Measurements from ENCODE around the gene PHF21A. TPM values are rescaled to one million over a fixed set of nuclear protein-coding genes. Genes with fewer than 3 reads are reported as not detected.

The PHF21A gene
- total and polyA plus RNA-seq, 7 experiments from 2014 or later, result 7.2 to 88.5 (median 54.5) TPM

- Histone ChIP-seq H3K4me1 (ENCODE audit: control insufficient read depth in 2 of 2, insufficient read depth in 2 of 2, low read length in 2 of 2) (peaks cover 18 to 22% of the 10 kb centered on the region in 2 donors), H3K36me3 (ENCODE audit: control insufficient read depth in 2 of 3, insufficient read depth in 3 of 3, low read length in 3 of 3) (no peaks in the 10 kb centered on the region), H3K9me3 (ENCODE audit: control insufficient read depth in 2 of 3, low read length in 3 of 3) (no peaks in the 10 kb centered on the region), H3K4me3 (ENCODE audit: low read length) (peak overlapping the region; percentile 53), H3K27me3 (ENCODE audit: control insufficient read depth in 2 of 2, insufficient read depth in 2 of 2, low read length in 2 of 2) (no peaks in the 10 kb centered on the region), H3K27ac (ENCODE audit: low read depth, low read length) (peak overlapping the region; percentile 80)
- POLR2A ChIA-PET, result interaction anchor here (0.7 to 1.8 kb wide), 3 partner anchors 9 to 275 kb away, joined by 3 to 7 read pairs (median 5); no protein-coding TSS in a partner anchor
- H3K4me1 Mint-ChIP-seq, result peaks cover 24 to 39% (median 35%) of the 10 kb centered on the region in 7 donors
- H3K27ac Mint-ChIP-seq, result peak overlapping the region; percentile 87 to 98 (median 95)
- peak overlapping the region; percentile 83 to 95 (median 93) for H3K4me3 Mint-ChIP-seq
- intact Hi-C loops (cut with micrococcal nuclease), result loop anchor here (1.0 to 10.0 kb wide), 17 partner anchors 9 to 1645 kb away; partner anchors contain the start of genes DGKZ (in 2 of the 2), SLC35C1 (in 2 of the 2), AMBRA1 (in 1 of the 2) and ARFGAP2 (in 1 of the 2)
- CTCF ChIA-PET, result no interaction called here
- H3K27me3 Mint-ChIP-seq, result no peaks in the 10 kb centered on the region
- ATAC-seq, result peak; percentile 69
- peaks cover 0 to 5% (median 0%) of the 10 kb centered on the region in 5 donors for H3K36me3 Mint-ChIP-seq
- peaks cover 0 to 9% (median 0%) of the 10 kb centered on the region in 11 donors for H3K9me3 Mint-ChIP-seq
- DNase-seq, result peak in 7 of 9 donors; percentile 20 to 85 (median 80)
Observed at GRCh38 chr11:46121724-46122477, 647 bp upstream of the PHF21A start.

- Histone ChIP-seq H3K36me3 (ENCODE audit: control insufficient read depth in 2 of 3, insufficient read depth in 3 of 3, low read length in 3 of 3) (no peaks in the 10 kb centered on the region), H3K9me3 (ENCODE audit: control insufficient read depth in 2 of 3, low read length in 3 of 3) (no peaks in the 10 kb centered on the region), H3K4me3 (ENCODE audit: low read length) (peak overlapping the region; percentile 79), H3K4me1 (ENCODE audit: control insufficient read depth in 2 of 2, insufficient read depth in 2 of 2, low read length in 2 of 2) (peaks cover 21 to 25% of the 10 kb centered on the region in 2 donors), H3K27ac (ENCODE audit: low read depth, low read length) (peak overlapping the region; percentile 80), H3K27me3 (ENCODE audit: control insufficient read depth in 2 of 2, insufficient read depth in 2 of 2, low read length in 2 of 2) (no peaks in the 10 kb centered on the region)
- Mint-ChIP-seq H3K27me3 (no peaks in the 10 kb centered on the region), H3K9me3 (peaks cover 0 to 9% (median 0%) of the 10 kb centered on the region in 11 donors), H3K4me3 (peak overlapping the region; percentile 92 to 95 (median 94)), H3K36me3 (peaks cover 0 to 7% (median 0%) of the 10 kb centered on the region in 5 donors), H3K27ac (peak overlapping the region; percentile 89 to 99 (median 95)), H3K4me1 (peaks cover 28 to 48% (median 40%) of the 10 kb centered on the region in 7 donors)
- POLR2A ChIA-PET, result interaction anchor here (0.7 to 1.1 kb wide), 7 partner anchors 8 to 211 kb away, joined by 3 to 7 read pairs (median 3); no protein-coding TSS in a partner anchor
- ATAC-seq (peak; percentile 17), DNase-seq (peak in 6 of 9 donors; percentile 25 to 54 (median 38))
- intact Hi-C loops (cut with micrococcal nuclease), result loop anchor here (1.0 to 10.0 kb wide), 17 partner anchors 7 to 1647 kb away; partner anchors contain the start of genes DGKZ (in 2 of the 2), SLC35C1 (in 2 of the 2), AMBRA1 (in 1 of the 2) and ARFGAP2 (in 1 of the 2)
- CTCF ChIA-PET, result no interaction called here
Observed at GRCh38 chr11:46120346-46121300, 631 bp downstream of the PHF21A start.

- peak; percentile 31 to 78 (median 47) for DNase-seq
- ChIA-PET CTCF (interaction anchor here (0.5 to 0.9 kb wide), 2 partner anchors 52 to 119 kb away, joined by 3 read pairs; no protein-coding TSS in a partner anchor), POLR2A (interaction anchor here (0.8 to 1.1 kb wide), 3 partner anchors 16 to 498 kb away, joined by 3 read pairs; no protein-coding TSS in a partner anchor)
Observed at GRCh38 chr11:46119352-46120216, 1.7 kb downstream of the PHF21A start.

GRCh38 chr11:46118702-46119351 lies 2.4 kb downstream of the PHF21A start:
- H3K4me1 ChIP-seq (ENCODE audit: control insufficient read depth in 2 of 2, insufficient read depth in 2 of 2, low read length in 2 of 2), result peaks cover 21 to 29% of the 10 kb centered on the region in 2 donors

More at GRCh38 chr11:46119352-46120216, 1.7 kb downstream of the PHF21A start:
- intact Hi-C loops (cut with micrococcal nuclease), result loop anchor here (2.0 to 10.0 kb wide), 16 partner anchors 19 to 1648 kb away; partner anchors contain the start of genes CRY2 (in 2 of the 2), SLC35C1 (in 2 of the 2), AMBRA1 (in 1 of the 2) and ARFGAP2 (in 1 of the 2)
- no peaks in the 10 kb centered on the region for H3K27me3 ChIP-seq (ENCODE audit: control insufficient read depth in 2 of 2, insufficient read depth in 2 of 2, low read length in 2 of 2)
- Mint-ChIP-seq H3K9me3 (peaks cover 0 to 9% (median 0%) of the 10 kb centered on the region in 11 donors), H3K27me3 (no peaks in the 10 kb centered on the region), H3K4me1 (peaks cover 31 to 58% (median 49%) of the 10 kb centered on the region in 7 donors), H3K27ac (peak overlapping the region; percentile 89 to 98 (median 98)), H3K4me3 (peak overlapping the region; percentile 93 to 98 (median 96)), H3K36me3 (peaks cover 0 to 7% (median 0%) of the 10 kb centered on the region in 5 donors)
- H3K27ac ChIP-seq (ENCODE audit: low read depth, low read length), result peak overlapping the region; percentile 71
- peaks cover 21 to 28% of the 10 kb centered on the region in 2 donors for H3K4me1 ChIP-seq (ENCODE audit: control insufficient read depth in 2 of 2, insufficient read depth in 2 of 2, low read length in 2 of 2)
- peak overlapping the region; percentile 82 for H3K4me3 ChIP-seq (ENCODE audit: low read length)
- no peaks in the 10 kb centered on the region for H3K36me3 ChIP-seq (ENCODE audit: control insufficient read depth in 2 of 3, insufficient read depth in 3 of 3, low read length in 3 of 3)
- peak; percentile 39 for ATAC-seq
- H3K9me3 ChIP-seq (ENCODE audit: control insufficient read depth in 2 of 3, low read length in 3 of 3), result no peaks in the 10 kb centered on the region

GRCh38 chr11:46117842-46118241 lies 3.4 kb downstream of the PHF21A start:
- no peak for DNase-seq
- Histone ChIP-seq H3K4me3 (ENCODE audit: low read length) (no peak overlapping the region), H3K9me3 (ENCODE audit: control insufficient read depth in 2 of 3, low read length in 3 of 3) (no peaks in the 10 kb centered on the region), H3K4me1 (ENCODE audit: control insufficient read depth in 2 of 2, insufficient read depth in 2 of 2, low read length in 2 of 2) (peaks cover 25 to 29% of the 10 kb centered on the region in 2 donors), H3K36me3 (ENCODE audit: control insufficient read depth in 2 of 3, insufficient read depth in 3 of 3, low read length in 3 of 3) (no peaks in the 10 kb centered on the region), H3K27ac (ENCODE audit: low read depth, low read length) (peak overlapping the region; percentile 71), H3K27me3 (ENCODE audit: control insufficient read depth in 2 of 2, insufficient read depth in 2 of 2, low read length in 2 of 2) (no peaks in the 10 kb centered on the region)
- H3K36me3 Mint-ChIP-seq, result peaks cover 0 to 7% (median 0%) of the 10 kb centered on the region in 5 donors
- H3K4me3 Mint-ChIP-seq, result peak overlapping the region in 8 of 10 donors; percentile 12 to 98 (median 92)
- no peak for ATAC-seq
- H3K27me3 Mint-ChIP-seq, result no peaks in the 10 kb centered on the region
- peak overlapping the region; percentile 52 to 98 (median 92) for H3K27ac Mint-ChIP-seq
- POLR2A ChIA-PET, result interaction anchor here (2.1 kb wide), 1 partner anchor 14 kb away, joined by 8 read pairs; no protein-coding TSS in a partner anchor
- peaks cover 0 to 9% (median 0%) of the 10 kb centered on the region in 11 donors for H3K9me3 Mint-ChIP-seq
- H3K4me1 Mint-ChIP-seq, result peaks cover 39 to 72% (median 60%) of the 10 kb centered on the region in 7 donors
- intact Hi-C loops (cut with micrococcal nuclease), result loop anchor here (2.0 to 10.0 kb wide), 5 partner anchors 17 to 973 kb away; partner anchors contain the start of genes CRY2 (in 1 of the 2) and PRDM11 (in 1 of the 2)
- CTCF ChIA-PET, result interaction anchor here (0.9 to 1.0 kb wide), 2 partner anchors 12 to 111 kb away, joined by 5 to 9 read pairs; no protein-coding TSS in a partner anchor

More at GRCh38 chr11:46118702-46119351, 2.4 kb downstream of the PHF21A start:
- ATAC-seq (no peak), DNase-seq (no peak)
- intact Hi-C loops (cut with micrococcal nuclease), result loop anchor here (2.0 to 10.0 kb wide), 5 partner anchors 18 to 974 kb away; partner anchors contain the start of genes CRY2 (in 1 of the 2) and PRDM11 (in 1 of the 2)
- H3K4me3 ChIP-seq (ENCODE audit: low read length), result peak overlapping the region; percentile 82
- CTCF ChIA-PET, result interaction anchor here (0.5 to 0.9 kb wide), 2 partner anchors 51 to 120 kb away, joined by 3 read pairs; no protein-coding TSS in a partner anchor
- H3K9me3 Mint-ChIP-seq, result peaks cover 0 to 9% (median 0%) of the 10 kb centered on the region in 11 donors
- H3K4me3 Mint-ChIP-seq, result peak overlapping the region; percentile 90 to 98 (median 95)
- peak overlapping the region; percentile 71 for H3K27ac ChIP-seq (ENCODE audit: low read depth, low read length)
- H3K4me1 Mint-ChIP-seq, result peaks cover 36 to 65% (median 55%) of the 10 kb centered on the region in 7 donors
- no peaks in the 10 kb centered on the region for H3K27me3 Mint-ChIP-seq
- no peaks in the 10 kb centered on the region for H3K36me3 ChIP-seq (ENCODE audit: control insufficient read depth in 2 of 3, insufficient read depth in 3 of 3, low read length in 3 of 3)
- POLR2A ChIA-PET, result interaction anchor here (0.7 to 0.8 kb wide), 2 partner anchors 13 to 499 kb away, joined by 3 read pairs; no protein-coding TSS in a partner anchor
- no peaks in the 10 kb centered on the region for H3K27me3 ChIP-seq (ENCODE audit: control insufficient read depth in 2 of 2, insufficient read depth in 2 of 2, low read length in 2 of 2)
- no peaks in the 10 kb centered on the region for H3K9me3 ChIP-seq (ENCODE audit: control insufficient read depth in 2 of 3, low read length in 3 of 3)
- peaks cover 0 to 7% (median 0%) of the 10 kb centered on the region in 5 donors for H3K36me3 Mint-ChIP-seq
- peak overlapping the region; percentile 89 to 98 (median 95) for H3K27ac Mint-ChIP-seq
